Thyroid gland (tissue), 4 donors: ENCODE data around the gene PRSS23. TPM values are rescaled to one million over a fixed set of nuclear protein-coding genes. Genes with fewer than 3 reads are reported as not detected.

Experiments
- DNase-seq, 2 donors: peaks; one replicate each; pipeline ENCODE4 v3.0.0-alpha.2; 2019
- H3K27ac ChIP-seq, 3 donors: fragments of 200-600 bp; sonication (generic); 1 replicate in 2 of 3; 2 replicates in 1 of 3; pipeline ENCODE4 v1.5.1; 2016 to 2019; ENCODE audit warnings: mild to moderate bottlenecking in 1 of 3, moderate library complexity in 1 of 3
- H3K27me3 ChIP-seq: fragments of 200-600 bp; sonication (generic); one replicate; pipeline ENCODE4 v1.5.1; 2019
- H3K36me3 ChIP-seq, 2 donors: fragments of 200-600 bp; sonication (generic); one replicate each; pipeline ENCODE4 v1.5.1; 2016 to 2019
- H3K4me1 ChIP-seq, 2 donors: fragments of 200-600 bp; sonication (generic); one replicate each; pipeline ENCODE4 v1.5.1; 2017 to 2019
- H3K4me3 ChIP-seq, 3 donors: fragments of 200-600 bp; sonication (generic); replicated peaks in 1 of 3; 1 replicate in 2 of 3; 2 replicates in 1 of 3; pipeline ENCODE4 v1.5.1; 2016; ENCODE audit warnings: mild to moderate bottlenecking in 1 of 3
- H3K9me3 ChIP-seq: fragments of 200-600 bp; sonication (generic); one replicate; pipeline ENCODE4 v1.5.1; 2017
- POLR2A ChIP-seq, 2 donors: fragments of 450-650 bp; IDR thresholded peaks; one replicate each; pipeline ENCODE4 v1.6.1; 2017; ENCODE audit warnings: antibody characterized with exemption in 2 of 2, mild to moderate bottlenecking in 2 of 2, moderate library complexity in 1 of 2
- WGBS, 2 donors: methylation state at CpG; one replicate each; pipeline ENCODE4 v1.1.5; 2017; 5-methylcytosine and 5-hydroxymethylcytosine counted together
- intact Hi-C: fragments of 100-400 bp; cut with DNase I; formaldehyde crosslinking; loops from one replicate; pipeline ENCODE4 v1.15.1; 2023
- total RNA-seq, 4 donors: library from RNA; depleted of rRNA; stranded (reverse); fragments of >200 nt; gene quantifications; one replicate each; pipeline ENCODE4 v1.2.3, GENCODE V29; 2016
- TF ChIP-seq, protein P1 (sequence below), 6 experiments: fragments of 200-600 bp in 3 of 6; fragments of 450-650 bp in 3 of 6; sonication (generic) in 3 of 6; IDR thresholded peaks; one replicate each; pipeline ENCODE4 v1.5.1; 2016 to 2019; ENCODE audit warnings: antibody characterized with exemption in 6 of 6, mild to moderate bottlenecking in 2 of 6, inconsistent platforms in 1 of 6, moderate library complexity in 1 of 6

PRSS23 gene
- total RNA-seq, 4 donors from 2014 or later = 26.4 to 47.8 (median 36.2) TPM

DNA sequence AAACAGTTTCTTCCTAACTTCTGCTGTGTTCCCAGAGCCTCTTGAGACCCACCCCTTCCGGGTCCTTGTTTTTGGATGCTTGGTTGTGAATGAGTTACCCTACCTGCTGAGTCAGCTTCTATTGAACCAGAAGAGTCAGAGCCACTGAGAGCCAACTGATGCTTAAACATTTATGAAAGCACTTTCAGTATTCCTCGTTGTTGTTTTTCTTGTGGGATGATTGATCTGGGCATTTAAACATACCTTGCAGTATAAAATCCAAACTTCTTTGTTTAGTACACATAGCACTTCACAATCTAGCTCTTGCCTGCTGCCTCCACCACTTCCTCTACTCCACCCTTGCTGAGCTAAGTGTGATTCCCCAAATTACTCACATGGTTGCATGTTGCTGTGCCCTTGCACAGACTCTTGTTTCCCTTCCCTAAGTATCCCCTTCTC lies 5.5 kb downstream of the PRSS23 start:
- TF ChIP-seq, protein P1, sequence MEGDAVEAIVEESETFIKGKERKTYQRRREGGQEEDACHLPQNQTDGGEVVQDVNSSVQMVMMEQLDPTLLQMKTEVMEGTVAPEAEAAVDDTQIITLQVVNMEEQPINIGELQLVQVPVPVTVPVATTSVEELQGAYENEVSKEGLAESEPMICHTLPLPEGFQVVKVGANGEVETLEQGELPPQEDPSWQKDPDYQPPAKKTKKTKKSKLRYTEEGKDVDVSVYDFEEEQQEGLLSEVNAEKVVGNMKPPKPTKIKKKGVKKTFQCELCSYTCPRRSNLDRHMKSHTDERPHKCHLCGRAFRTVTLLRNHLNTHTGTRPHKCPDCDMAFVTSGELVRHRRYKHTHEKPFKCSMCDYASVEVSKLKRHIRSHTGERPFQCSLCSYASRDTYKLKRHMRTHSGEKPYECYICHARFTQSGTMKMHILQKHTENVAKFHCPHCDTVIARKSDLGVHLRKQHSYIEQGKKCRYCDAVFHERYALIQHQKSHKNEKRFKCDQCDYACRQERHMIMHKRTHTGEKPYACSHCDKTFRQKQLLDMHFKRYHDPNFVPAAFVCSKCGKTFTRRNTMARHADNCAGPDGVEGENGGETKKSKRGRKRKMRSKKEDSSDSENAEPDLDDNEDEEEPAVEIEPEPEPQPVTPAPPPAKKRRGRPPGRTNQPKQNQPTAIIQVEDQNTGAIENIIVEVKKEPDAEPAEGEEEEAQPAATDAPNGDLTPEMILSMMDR (IDR thresholded peaks at IDR 0.05) = no peak
- TF ChIP-seq POLR2A (IDR thresholded peaks at IDR 0.05) = no peak
- intact Hi-C loops = no loop called here
- no peaks in the 10 kb centered on the region for H3K9me3 ChIP-seq
- peaks cover 19 to 24% of the 10 kb centered on the region in 2 donors for H3K4me1 ChIP-seq
- peak overlapping the region in 2 of 3 donors; percentile 14 to 15 for H3K27ac ChIP-seq
- H3K27me3 ChIP-seq = no peaks in the 10 kb centered on the region
- no peak overlapping the region for H3K4me3 ChIP-seq
- 4 to 17% methylated on average over 2 of the region's 2 CpGs for WGBS, 2 donors
- DNase-seq = peak; percentile 41 to 45
- no peaks in the 10 kb centered on the region for H3K36me3 ChIP-seq

DNA sequence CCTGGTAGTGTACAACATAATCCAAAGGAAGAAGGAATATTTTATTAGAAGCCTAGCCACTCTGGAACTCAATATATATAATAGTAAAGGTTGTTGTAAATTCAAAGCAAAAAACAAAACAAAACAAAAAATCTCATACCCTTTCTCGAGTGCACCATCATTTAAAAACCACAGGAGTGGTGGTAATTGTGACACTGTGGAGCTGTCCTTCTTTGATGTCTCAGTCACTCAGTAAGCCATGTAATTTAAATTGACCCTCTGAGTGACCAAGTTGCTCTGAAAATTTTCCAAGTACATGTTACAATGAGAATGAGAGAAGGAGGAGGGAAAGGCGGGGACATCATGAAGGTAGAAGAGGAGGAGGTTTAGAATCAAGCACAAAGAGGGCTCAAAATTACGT lies 6.6 kb downstream of the PRSS23 start:
- H3K27ac ChIP-seq = no peak overlapping the region
- no peak for DNase-seq
- TF ChIP-seq, protein P1 (IDR thresholded peaks at IDR 0.05) = no peak
- no peak for TF ChIP-seq POLR2A (IDR thresholded peaks at IDR 0.05)
- 86 to 93% methylated on average over 3 of the region's 3 CpGs for WGBS, 2 donors
- no peaks in the 10 kb centered on the region for H3K36me3 ChIP-seq
- intact Hi-C loops = no loop called here
- no peaks in the 10 kb centered on the region for H3K9me3 ChIP-seq
- peaks cover 14 to 18% of the 10 kb centered on the region in 2 donors for H3K4me1 ChIP-seq
- H3K27me3 ChIP-seq = no peaks in the 10 kb centered on the region
- H3K4me3 ChIP-seq = no peak overlapping the region

DNA sequence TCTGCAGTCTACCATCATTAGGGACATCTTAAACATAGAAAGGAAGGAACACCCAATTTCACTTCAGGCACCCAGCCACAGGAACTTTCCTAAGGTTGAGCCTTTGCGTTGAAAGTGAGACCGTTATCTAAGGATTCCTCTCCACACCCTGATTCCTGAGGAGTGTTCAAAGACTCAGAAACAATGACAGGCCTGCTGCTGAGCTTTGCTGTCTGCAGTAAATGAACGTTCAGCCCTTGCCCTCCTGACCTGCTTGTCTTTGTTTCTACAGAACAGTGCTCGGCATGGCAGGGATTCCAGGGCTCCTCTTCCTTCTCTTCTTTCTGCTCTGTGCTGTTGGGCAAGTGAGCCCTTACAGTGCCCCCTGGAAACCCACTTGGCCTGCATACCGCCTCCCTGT lies 7.0 kb downstream of the PRSS23 start:
- TF ChIP-seq, protein P1 (IDR thresholded peaks at IDR 0.05) = no peak
- no peak for TF ChIP-seq POLR2A (IDR thresholded peaks at IDR 0.05)
- Histone ChIP-seq H3K36me3 (no peaks in the 10 kb centered on the region), H3K4me3 (no peak overlapping the region), H3K4me1 (peaks cover 9 to 15% of the 10 kb centered on the region in 2 donors), H3K27ac (no peak overlapping the region), H3K27me3 (no peaks in the 10 kb centered on the region), H3K9me3 (no peaks in the 10 kb centered on the region)
- intact Hi-C loops = no loop called here
- DNase-seq = no peak
- 77 to 82% methylated on average over 5 of the region's 5 CpGs for WGBS, 2 donors

DNA sequence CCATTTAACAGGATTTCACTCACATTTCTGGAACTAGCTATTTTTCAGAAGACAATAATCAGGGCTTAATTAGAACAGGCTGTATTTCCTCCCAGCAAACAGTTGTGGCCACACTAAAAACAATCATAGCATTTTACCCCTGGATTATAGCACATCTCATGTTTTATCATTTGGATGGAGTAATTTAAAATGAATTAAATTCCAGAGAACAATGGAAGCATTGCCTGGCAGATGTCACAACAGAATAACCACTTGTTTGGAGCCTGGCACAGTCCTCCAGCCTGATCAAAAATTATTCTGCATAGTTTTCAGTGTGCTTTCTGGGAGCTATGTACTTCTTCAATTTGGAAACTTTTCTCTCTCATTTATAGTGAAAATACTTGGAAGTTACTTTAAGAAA lies 9.2 kb downstream of the PRSS23 start:
- H3K9me3 ChIP-seq = no peaks in the 10 kb centered on the region
- no peak overlapping the region for H3K4me3 ChIP-seq
- peaks cover 9 to 16% of the 10 kb centered on the region in 2 donors for H3K4me1 ChIP-seq
- no peaks in the 10 kb centered on the region for H3K27me3 ChIP-seq
- no peak for DNase-seq
- no peak overlapping the region for H3K27ac ChIP-seq
- TF ChIP-seq, protein P1 (IDR thresholded peaks at IDR 0.05) = no peak
- no peak for TF ChIP-seq POLR2A (IDR thresholded peaks at IDR 0.05)
- intact Hi-C loops = no loop called here
- H3K36me3 ChIP-seq = no peaks in the 10 kb centered on the region

DNA sequence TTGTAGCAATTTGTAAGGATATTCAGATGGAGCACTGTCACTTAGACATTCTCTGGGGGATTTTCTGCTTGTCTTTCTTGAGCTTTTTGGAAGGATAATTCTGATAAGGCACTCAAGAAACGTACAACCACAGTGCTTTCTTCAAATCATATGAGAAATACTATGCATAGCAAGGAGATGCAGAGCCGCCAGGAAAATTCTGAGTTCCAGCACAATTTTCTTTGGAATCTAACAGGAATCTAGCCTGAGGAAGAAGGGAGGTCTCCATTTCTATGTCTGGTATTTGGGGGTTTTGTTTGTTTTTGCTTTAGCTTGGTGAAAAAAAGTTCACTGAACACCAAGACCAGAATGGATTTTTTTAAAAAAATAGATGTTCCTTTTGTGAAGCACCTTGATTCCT lies 9.9 kb downstream of the PRSS23 start:
- TF ChIP-seq, protein P1 (IDR thresholded peaks at IDR 0.05) = no peak
- no peak for TF ChIP-seq POLR2A (IDR thresholded peaks at IDR 0.05)
- intact Hi-C loops = loop anchor here (10.0 kb wide), 1 partner anchor 195 kb away; no protein-coding TSS in a partner anchor
- H3K27me3 ChIP-seq = no peaks in the 10 kb centered on the region
- H3K36me3 ChIP-seq = no peaks in the 10 kb centered on the region
- no peak overlapping the region for H3K4me3 ChIP-seq
- no peaks in the 10 kb centered on the region for H3K9me3 ChIP-seq
- WGBS, 2 donors = 75 to 85% methylated on average over 2 of the region's 2 CpGs
- H3K4me1 ChIP-seq = peaks cover 8 to 16% of the 10 kb centered on the region in 2 donors
- H3K27ac ChIP-seq = no peak overlapping the region
- DNase-seq = no peak
